Neuron (in vitro differentiated cells): ENCODE measurements around the gene PSKH1.

ENCODE experiments used
- H2AFZ ChIP-seq: one replicate; pipeline ENCODE4 v1.6.1; 2013; ENCODE audit warnings: low read depth, mild to moderate bottlenecking, inconsistent platforms, low read length, moderate library complexity
- H3K27me3 ChIP-seq: one replicate; pipeline ENCODE4 v1.6.1; 2013; ENCODE audit warnings: low read length; ENCODE audit not compliant: insufficient read depth
- H3K36me3 ChIP-seq: one replicate; pipeline ENCODE4 v1.6.1; 2013; ENCODE audit warnings: low read length; ENCODE audit not compliant: insufficient read depth
- H3K4me1 ChIP-seq: one replicate; pipeline ENCODE4 v1.6.1; 2013; ENCODE audit warnings: low read length; ENCODE audit not compliant: insufficient read depth
- H3K4me3 ChIP-seq: 2 replicates; pipeline ENCODE4 v1.5.1; 2013; ENCODE audit warnings: mild to moderate bottlenecking, low read length, moderate library complexity
- H3K9me3 ChIP-seq: one replicate; pipeline ENCODE4 v1.6.1; 2013; ENCODE audit warnings: low read length

PSKH1 gene

DNA sequence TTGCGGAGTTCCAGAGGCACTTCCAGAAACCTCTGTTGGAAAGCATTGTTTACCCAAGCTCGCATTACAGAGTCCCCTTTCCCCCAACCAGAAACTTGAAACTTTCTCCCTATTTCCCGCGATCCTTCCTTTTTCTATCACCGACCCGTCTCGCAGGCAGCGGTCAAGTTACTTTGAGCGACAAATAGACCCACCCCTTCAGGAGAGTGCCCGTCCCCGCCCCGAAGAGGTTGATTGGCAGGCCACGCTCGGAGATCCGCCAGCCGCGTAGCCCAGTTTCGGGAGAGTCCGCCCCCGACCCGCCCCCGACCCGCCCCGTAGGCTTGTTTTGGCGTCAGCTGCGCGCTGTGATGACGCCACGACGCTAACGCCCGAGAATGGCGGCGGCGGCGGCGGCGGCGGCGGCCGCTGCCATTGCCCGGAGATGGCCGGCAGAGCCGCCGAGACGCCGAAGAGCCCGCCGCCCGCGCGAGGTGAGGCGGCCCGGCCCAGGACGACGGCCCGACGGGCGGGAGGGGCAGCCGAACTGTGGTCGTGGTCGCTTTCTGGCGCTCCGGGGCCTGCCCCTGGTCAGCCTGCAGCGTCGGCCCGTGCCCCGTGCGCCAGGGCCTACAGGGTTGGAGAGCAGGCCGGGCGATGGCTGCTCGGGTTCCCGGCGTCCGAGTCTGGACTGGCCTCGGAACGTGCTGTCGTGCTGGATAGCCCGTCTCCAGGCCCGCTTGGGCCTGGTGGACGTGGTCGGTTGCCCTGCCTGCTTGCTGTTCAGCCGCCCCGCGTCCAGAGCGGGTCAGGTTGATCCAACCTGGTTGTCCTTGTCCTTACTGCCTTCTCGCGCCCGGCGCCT is at the start of gene PSKH1:
Gene PSKH1 (plus strand): TSS at position 356 of the 844 bp plus-strand sequence. CDS start 15,496 bp downstream, outside the sequence.
- Histone ChIP-seq H3K9me3 (no peaks in the 10 kb centered on the region), H3K4me3 (peak within 1 kb of the TSS; percentile 100), H3K27me3 (no peaks in the 10 kb centered on the region), H3K4me1 (peaks cover 26% of the 10 kb centered on the region), H3K36me3 (no peaks in the 10 kb centered on the region), H2AFZ (peak within 1 kb of the TSS; percentile 77)

DNA sequence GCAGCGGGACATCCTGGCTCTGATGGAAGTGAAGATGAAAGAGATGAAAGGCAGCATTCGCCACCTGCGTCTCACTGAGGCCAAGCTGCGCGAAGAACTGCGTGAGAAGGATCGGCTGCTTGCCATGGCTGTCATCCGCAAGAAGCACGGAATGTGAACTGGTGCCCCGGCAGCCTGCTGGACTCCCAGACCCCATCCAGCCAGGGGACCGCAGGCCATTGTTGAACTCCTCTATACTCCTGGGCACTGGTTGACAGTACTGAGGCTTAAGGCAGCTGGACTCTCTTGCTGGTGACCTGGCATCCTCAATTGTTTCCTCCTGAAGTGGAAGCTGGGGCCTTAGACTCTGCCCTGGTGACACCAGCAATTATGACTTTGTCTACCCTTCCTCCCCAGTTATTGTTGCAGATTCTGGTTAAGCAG is 49.7 kb upstream of the PSKH1 start:
- no peaks in the 10 kb centered on the region for H3K9me3 ChIP-seq
- H2AFZ ChIP-seq = no peak overlapping the region
- no peaks in the 10 kb centered on the region for H3K27me3 ChIP-seq
- H3K36me3 ChIP-seq = no peaks in the 10 kb centered on the region
- H3K4me3 ChIP-seq = peak overlapping the region; percentile 85
- H3K4me1 ChIP-seq = peaks cover 37% of the 10 kb centered on the region

DNA sequence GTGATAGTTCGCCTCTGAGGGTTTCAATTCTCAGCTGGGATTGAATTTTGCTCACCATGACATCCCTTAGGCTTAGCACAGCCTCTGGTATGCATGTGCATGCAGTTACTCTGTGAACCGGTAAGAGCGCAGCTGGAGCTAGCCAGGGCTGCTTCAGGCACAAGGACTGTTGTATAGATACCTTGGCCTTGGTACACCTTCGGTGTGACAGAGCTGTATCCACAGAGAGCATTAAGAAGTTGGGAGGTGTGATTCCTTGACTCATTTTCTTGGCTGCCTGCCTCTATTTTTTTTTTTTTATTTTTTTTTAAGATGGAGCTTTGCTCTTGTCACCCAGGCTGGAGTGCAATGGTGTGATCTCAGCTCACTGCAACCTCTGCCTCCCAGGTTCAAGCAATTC is 48.6 kb upstream of the PSKH1 start:
- Histone ChIP-seq H3K4me1 (peaks cover 37% of the 10 kb centered on the region), H2AFZ (no peak overlapping the region), H3K4me3 (no peak overlapping the region), H3K9me3 (no peaks in the 10 kb centered on the region), H3K27me3 (no peaks in the 10 kb centered on the region), H3K36me3 (peaks cover 5% of the 10 kb centered on the region)

DNA sequence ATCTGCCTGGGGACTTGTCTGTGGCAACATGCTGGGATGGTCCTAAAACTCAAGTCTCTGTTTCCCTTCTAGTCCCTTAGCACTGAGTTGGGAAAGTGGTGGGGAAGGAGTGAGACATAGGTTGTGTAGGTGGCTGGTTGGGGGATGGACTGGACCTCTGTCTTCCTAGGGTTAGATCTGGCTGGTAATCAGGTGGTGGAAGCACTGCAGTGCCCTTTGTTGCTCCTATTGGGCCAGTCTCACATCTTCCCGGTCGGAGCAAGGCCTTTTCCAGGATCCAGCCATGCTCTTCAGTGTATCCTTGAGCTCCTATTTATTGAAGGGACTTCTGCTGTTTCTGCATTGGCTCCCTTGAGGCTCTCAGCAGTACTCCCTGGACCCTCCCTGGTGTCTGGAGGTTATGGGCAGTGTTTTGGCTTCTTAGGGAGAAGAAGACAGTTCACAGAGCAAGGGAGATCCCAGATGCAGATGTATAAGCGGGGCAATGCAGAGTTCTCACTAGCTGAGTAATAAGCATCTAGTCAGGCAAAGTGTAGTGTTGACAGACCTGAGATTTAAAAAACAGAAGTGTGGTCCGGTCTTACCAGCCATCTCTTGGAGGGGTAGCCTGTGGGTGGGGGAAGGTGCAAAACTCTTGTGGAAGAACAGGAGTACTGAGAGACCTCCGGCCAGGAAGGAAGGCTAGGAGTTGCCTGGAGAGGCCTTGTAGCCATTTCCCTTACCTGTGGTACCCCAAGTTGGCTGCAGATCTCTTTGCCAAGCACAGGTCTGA is 47.6 kb upstream of the PSKH1 start:
- peak overlapping the region; percentile 96 for H3K4me3 ChIP-seq

DNA sequence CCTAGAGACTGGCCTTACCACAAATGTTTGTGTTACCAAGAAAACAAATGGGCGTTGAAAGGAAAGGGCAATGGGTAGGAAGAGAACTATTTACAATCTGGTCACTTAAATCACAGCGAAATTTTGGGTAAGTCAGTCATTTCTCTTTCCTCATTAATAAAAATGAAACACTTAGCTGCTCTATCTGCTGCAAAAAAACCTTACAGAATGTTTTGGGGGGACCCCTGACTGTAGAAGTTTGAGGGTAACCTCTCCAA is 47.1 kb upstream of the PSKH1 start:
- peaks cover 37% of the 10 kb centered on the region for H3K4me1 ChIP-seq
- no peaks in the 10 kb centered on the region for H3K27me3 ChIP-seq
- no peaks in the 10 kb centered on the region for H3K9me3 ChIP-seq
- peaks cover 9% of the 10 kb centered on the region for H3K36me3 ChIP-seq
- peak overlapping the region; percentile 13 for H2AFZ ChIP-seq
- H3K4me3 ChIP-seq = peak overlapping the region; percentile 96

More for the DNA sequence above, 47.6 kb upstream of the PSKH1 start:
- H2AFZ ChIP-seq = no peak overlapping the region
- peaks cover 7% of the 10 kb centered on the region for H3K36me3 ChIP-seq
- H3K27me3 ChIP-seq = no peaks in the 10 kb centered on the region
- H3K9me3 ChIP-seq = no peaks in the 10 kb centered on the region
- H3K4me1 ChIP-seq = peaks cover 37% of the 10 kb centered on the region

DNA sequence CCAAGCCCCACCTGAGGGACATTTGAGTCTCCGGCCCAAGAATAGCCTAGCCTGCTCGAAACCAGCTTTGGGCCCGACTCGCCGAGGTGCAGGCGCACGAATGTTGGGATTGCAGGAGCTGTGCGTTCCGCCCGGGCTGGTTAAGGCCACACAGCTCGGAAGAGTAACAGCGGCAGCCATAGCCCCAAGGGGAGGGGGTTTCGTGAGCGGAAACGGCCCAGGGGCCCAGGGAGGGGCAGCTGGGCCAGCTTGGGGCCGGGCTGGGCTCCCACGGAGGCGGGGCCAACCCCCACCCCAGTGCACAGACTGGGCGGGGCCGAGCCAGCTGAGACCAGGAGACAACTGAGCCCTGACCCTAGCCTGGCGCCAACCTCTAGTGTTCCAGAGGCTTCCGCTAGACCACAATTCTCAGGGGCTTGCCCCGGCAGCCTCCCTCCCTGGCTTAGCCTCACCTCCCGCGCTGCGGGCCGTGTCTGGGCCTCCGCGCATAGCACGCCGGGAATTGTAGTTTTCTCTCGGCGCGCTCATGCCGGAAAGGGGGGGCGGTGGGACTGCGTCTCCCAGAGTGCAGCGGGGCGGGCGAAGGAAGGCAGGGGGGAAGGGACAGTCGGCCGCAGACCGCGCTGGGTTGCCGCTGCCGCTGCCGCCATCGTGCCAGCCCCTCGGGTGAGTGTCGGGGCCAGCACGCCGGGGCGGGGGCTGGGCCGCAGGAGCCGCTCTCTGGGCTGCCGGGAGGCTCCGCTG is 46.6 kb upstream of the PSKH1 start, which contains the start of gene NUTF2:
Gene NUTF2 (plus strand): TSS at position 614 of the 744 bp plus-strand sequence. CDS start 18,198 bp downstream, outside the sequence.
- Histone ChIP-seq H3K27me3 (no peaks in the 10 kb centered on the region), H3K4me3 (peak within 1 kb of the TSS; percentile 96), H3K4me1 (peaks cover 37% of the 10 kb centered on the region), H3K36me3 (peaks cover 9% of the 10 kb centered on the region), H3K9me3 (no peaks in the 10 kb centered on the region), H2AFZ (peak within 1 kb of the TSS; percentile 51)

DNA sequence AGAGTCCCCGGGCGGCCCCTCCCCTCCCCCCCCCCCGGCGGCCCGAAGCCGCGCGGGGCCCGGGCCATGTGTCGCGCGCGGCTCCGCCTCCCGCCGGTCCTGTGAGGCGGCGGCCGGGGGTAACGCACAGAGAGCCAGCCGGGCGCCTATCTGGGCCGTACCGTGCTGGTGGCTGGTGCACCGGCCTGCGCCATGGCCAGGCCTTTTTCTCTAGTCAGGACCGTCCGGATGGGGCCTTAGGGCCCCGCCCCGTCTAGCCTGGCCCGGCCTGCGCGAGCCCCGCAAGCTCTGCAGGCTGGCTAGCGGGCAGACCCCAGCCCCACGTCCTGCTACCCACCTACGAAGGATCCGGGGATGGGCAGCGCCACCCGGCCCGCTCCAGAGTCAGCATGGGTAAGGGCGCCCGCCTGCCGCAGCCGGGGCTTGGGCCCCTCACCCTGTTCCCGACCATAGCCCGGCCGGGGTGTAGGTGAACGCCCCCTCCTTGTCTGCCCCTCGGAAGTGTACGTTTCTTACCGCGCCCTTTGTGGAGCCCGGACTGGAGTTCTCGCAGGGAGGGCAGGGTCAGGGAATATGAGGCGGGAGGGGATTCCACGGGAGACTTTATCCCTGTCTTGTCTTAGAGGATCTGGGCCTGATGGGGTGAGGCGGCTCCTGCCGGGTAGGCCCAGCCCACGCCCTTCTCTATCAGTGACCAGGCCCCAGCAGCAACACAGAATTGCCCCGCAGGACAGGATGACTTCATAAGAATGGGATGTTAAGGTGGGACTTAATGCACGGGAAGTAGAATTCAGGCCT is 45.8 kb upstream of the PSKH1 start, which contains the start of gene CENPT:
Gene CENPT (minus strand): TSS at position 630 of the 798 bp plus-strand sequence. CDS start 13,834 bp downstream, outside the sequence.
- Histone ChIP-seq H3K9me3 (no peaks in the 10 kb centered on the region), H3K27me3 (no peaks in the 10 kb centered on the region), H3K36me3 (peaks cover 12% of the 10 kb centered on the region), H3K4me1 (peaks cover 37% of the 10 kb centered on the region), H2AFZ (peak within 1 kb of the TSS; percentile 51), H3K4me3 (peak within 1 kb of the TSS; percentile 96)

DNA sequence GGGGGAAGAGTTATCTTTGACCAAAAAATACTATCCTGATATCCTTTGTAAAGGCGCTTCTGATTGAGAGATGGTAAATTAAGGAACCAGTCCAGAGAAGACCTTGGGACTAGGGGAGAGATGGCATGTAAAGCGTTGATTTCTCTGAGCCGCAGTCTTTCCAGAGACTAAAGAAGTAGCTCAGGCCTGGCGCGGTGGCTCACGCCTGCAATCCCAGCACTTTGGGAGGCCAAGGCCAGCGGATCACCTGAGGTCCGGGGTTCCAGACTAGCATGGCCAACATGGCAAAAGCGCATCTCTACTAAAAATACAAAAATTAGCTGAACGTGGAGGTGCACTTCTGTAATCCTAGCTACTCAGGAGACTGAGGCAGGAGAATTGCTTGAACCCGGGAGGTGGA is 44.9 kb upstream of the PSKH1 start:
- Histone ChIP-seq H3K4me1 (peaks cover 36% of the 10 kb centered on the region), H3K4me3 (peak overlapping the region; percentile 96), H3K27me3 (no peaks in the 10 kb centered on the region), H2AFZ (no peak overlapping the region), H3K36me3 (peaks cover 12% of the 10 kb centered on the region), H3K9me3 (no peaks in the 10 kb centered on the region)

DNA sequence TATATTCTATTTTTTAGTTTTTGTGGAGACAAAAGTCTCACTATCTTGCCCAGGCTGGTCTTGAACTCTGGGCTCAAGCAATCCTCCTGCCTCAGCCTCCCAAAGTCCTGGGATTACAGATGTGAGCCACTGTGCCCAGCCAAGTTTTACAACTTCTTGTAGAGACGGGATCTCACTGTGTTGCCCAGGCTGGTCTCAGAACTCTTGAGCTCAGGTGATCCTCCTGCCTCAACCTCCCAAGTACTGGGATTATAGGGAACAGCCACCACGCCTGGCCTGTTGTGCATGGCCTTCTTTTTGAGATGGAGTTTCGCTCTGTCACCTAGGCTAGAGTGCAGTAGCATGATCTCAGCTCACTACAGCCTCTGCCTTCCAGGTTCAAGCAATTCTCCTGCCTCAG is 39.4 kb upstream of the PSKH1 start:
- H3K36me3 ChIP-seq = peaks cover 16% of the 10 kb centered on the region
- no peak overlapping the region for H2AFZ ChIP-seq
- no peaks in the 10 kb centered on the region for H3K27me3 ChIP-seq
- H3K4me1 ChIP-seq = no peaks in the 10 kb centered on the region
- H3K4me3 ChIP-seq = no peak overlapping the region
- no peaks in the 10 kb centered on the region for H3K9me3 ChIP-seq

DNA sequence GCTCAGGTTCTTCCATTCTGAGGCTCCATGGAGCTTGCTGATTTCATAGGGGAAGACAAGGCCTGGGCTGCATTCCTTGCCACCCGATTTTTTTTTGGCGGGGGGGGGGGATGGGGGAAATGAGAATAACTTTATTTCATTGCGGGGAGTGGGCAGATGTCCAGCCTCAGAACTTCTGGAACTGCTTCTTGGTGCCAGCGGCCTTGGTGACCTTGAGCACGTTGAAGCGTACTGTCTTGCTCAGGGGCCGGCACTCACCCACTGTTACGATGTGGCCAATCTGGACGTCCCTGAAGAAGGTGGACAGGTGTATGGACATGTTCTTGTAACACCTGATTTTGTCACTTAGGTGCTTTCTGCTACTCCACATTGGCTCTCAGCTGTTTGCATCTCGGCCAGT is 37.3 kb upstream of the PSKH1 start:
- Histone ChIP-seq H3K4me1 (no peaks in the 10 kb centered on the region), H3K4me3 (no peak overlapping the region), H3K36me3 (peaks cover 12% of the 10 kb centered on the region), H3K9me3 (no peaks in the 10 kb centered on the region), H3K27me3 (no peaks in the 10 kb centered on the region), H2AFZ (no peak overlapping the region)

DNA sequence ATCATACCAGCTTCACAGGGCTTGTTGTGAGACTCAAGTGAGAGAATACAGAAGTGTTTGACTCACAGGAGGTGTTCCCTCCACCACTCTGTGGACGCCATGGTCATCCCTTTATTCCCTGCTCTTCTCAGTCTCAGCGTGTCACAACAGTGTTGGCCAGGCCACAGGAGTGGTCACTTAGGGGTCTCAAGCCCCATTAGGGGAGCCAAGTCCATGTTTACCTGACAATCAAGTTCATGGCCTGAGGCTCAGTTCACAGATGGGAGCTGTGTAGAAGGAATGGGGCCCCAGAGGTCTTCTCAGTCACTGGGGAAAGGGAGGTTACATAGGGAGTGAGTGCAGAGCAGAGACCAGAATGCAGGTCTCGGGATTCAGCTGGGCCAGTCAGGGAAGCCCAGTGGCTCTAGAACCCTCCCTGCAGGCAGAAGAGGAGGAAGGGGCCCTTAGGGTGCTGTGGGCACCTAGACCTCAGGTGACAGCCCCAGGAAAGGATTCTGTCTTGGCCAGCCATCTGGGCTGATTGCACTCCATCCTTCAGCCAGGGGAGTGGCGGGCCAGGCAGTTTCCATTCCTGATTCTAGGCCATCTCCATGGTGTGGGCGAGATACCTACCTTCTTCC is 36.0 kb upstream of the PSKH1 start:
- H3K9me3 ChIP-seq = no peaks in the 10 kb centered on the region
- H3K4me3 ChIP-seq = no peak overlapping the region
- H3K36me3 ChIP-seq = peaks cover 20% of the 10 kb centered on the region
- H3K27me3 ChIP-seq = no peaks in the 10 kb centered on the region
- H2AFZ ChIP-seq = no peak overlapping the region
- no peaks in the 10 kb centered on the region for H3K4me1 ChIP-seq
